ENCODE measurements around the gene GIMAP5.

- no peak for TF ChIP-seq SMAD3 (CRISPR knock-in tag; IDR thresholded peaks at IDR 0.05)
- TF ChIP-seq, protein P1, sequence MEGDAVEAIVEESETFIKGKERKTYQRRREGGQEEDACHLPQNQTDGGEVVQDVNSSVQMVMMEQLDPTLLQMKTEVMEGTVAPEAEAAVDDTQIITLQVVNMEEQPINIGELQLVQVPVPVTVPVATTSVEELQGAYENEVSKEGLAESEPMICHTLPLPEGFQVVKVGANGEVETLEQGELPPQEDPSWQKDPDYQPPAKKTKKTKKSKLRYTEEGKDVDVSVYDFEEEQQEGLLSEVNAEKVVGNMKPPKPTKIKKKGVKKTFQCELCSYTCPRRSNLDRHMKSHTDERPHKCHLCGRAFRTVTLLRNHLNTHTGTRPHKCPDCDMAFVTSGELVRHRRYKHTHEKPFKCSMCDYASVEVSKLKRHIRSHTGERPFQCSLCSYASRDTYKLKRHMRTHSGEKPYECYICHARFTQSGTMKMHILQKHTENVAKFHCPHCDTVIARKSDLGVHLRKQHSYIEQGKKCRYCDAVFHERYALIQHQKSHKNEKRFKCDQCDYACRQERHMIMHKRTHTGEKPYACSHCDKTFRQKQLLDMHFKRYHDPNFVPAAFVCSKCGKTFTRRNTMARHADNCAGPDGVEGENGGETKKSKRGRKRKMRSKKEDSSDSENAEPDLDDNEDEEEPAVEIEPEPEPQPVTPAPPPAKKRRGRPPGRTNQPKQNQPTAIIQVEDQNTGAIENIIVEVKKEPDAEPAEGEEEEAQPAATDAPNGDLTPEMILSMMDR (CRISPR knock-in tag; IDR thresholded peaks at IDR 0.05), result no peak
- TF ChIP-seq ZBTB20 (CRISPR knock-in tag; IDR thresholded peaks at IDR 0.05; ENCODE audit: borderline replicate concordance, low read depth), result no peak
- no peak for TF ChIP-seq POLR2AphosphoS5 (IDR thresholded peaks at IDR 0.05; ENCODE audit: low read depth, low read length)
Observed at GRCh38 chr7:150740053-150740452, 2.8 kb downstream of the GIMAP5 start.
